GM18873 (cell line): Measurements from ENCODE around the gene DGKA.
A peak's percentile ranks its signal among the peaks of the same experiment; 100 is the strongest.
"Not testable (repeated sequence)": the region's sequence is repeated elsewhere in the genome, so short reads cannot be mapped to it uniquely, and the experiment has no call there.

Experiments used
- ATAC-seq: cut with Tn5 transposase; IDR thresholded peaks from one replicate; pipeline ENCODE4 v1.9.1; 2021; ENCODE audit warnings: mild to moderate bottlenecking, moderate library complexity, moderate number of reproducible peaks; ENCODE audit not compliant: unreplicated experiment, low FRiP score

The DGKA gene

GRCh38 chr12:55930771-55931316 lies at the start of gene DGKA:
Gene DGKA (plus strand): TSS chr12:55931162. CDS start chr12:55936504, 5,342 bp downstream.
- no peak for ATAC-seq

GRCh38 chr12:55885113-55885512 lies 45.8 kb upstream of the DGKA start:
- ATAC-seq: no peak

GRCh38 chr12:55891310-55891709 lies 39.7 kb upstream of the DGKA start:
- no peak for ATAC-seq

GRCh38 chr12:55893723-55894122 lies 37.2 kb upstream of the DGKA start:
- no peak for ATAC-seq

- ATAC-seq: no peak
These were observed 31.9 kb upstream of the DGKA start for GRCh38 chr12:55899082-55899481.

GRCh38 chr12:55901881-55902490 lies 29.0 kb upstream of the DGKA start:
- no peak for ATAC-seq

- no peak for ATAC-seq
These were observed 24.9 kb upstream of the DGKA start for GRCh38 chr12:55906056-55906455.

GRCh38 chr12:55908726-55909512 lies 22.0 kb upstream of the DGKA start:
- no peak for ATAC-seq

GRCh38 chr12:55909513-55909884 lies 21.5 kb upstream of the DGKA start:
- no peak for ATAC-seq

GRCh38 chr12:55912908-55913307 lies 18.1 kb upstream of the DGKA start:
- no peak for ATAC-seq

GRCh38 chr12:55915482-55915859 lies 15.5 kb upstream of the DGKA start:
- ATAC-seq: no peak

GRCh38 chr12:55919032-55919431 lies 11.9 kb upstream of the DGKA start:
- ATAC-seq: not testable (repeated sequence)

- no peak for ATAC-seq
These were observed 8.8 kb upstream of the DGKA start for GRCh38 chr12:55922126-55922525.

GRCh38 chr12:55923648-55924047 lies 7.3 kb upstream of the DGKA start:
- ATAC-seq: not testable (repeated sequence)

GRCh38 chr12:55925371-55925770 lies 5.6 kb upstream of the DGKA start:
- no peak for ATAC-seq

- no peak for ATAC-seq
These were observed 4.9 kb upstream of the DGKA start for GRCh38 chr12:55925870-55926737.

- ATAC-seq: peak; percentile 43
These were observed 4.0 kb upstream of the DGKA start for GRCh38 chr12:55926738-55927587.

- peak; percentile 43 for ATAC-seq
These were observed 3.1 kb upstream of the DGKA start, which contains the start of gene PYM1 for GRCh38 chr12:55927588-55928502. Gene PYM1 (minus strand): TSS chr12:55927894. CDS start chr12:55927761, 133 bp downstream.

GRCh38 chr12:55929306-55929791 lies 1.6 kb upstream of the DGKA start:
- ATAC-seq: peak; percentile 25
